MM.1S (cell line): Measurements from ENCODE around the gene TAF1B.

Experiments used
- DNase-seq: peaks from one replicate; pipeline ENCODE4 v3.0.0-alpha.2; 2015
- H2AFZ ChIP-seq: fragments of 300-600 bp; sonication (generic); 2 replicates; pipeline ENCODE4 v1.6.0; 2016; ENCODE audit warnings: antibody characterized with exemption, low read length
- H3F3A ChIP-seq: fragments of 300-600 bp; sonication (generic); 2 replicates; pipeline ENCODE4 v1.6.1; 2016; ENCODE audit warnings: mild to moderate bottlenecking, antibody characterized with exemption, low read length, moderate library complexity, mixed read lengths; ENCODE audit not compliant: insufficient read depth
- H3K27ac ChIP-seq: fragments of 300-600 bp; sonication (generic); 2 replicates; pipeline ENCODE4 v1.5.1; 2016; ENCODE audit warnings: mild to moderate bottlenecking, low read length
- H3K27me3 ChIP-seq: fragments of 300-600 bp; sonication (generic); replicated peaks from 2 replicates; pipeline ENCODE4 v1.6.0; 2016; ENCODE audit warnings: low read length; ENCODE audit not compliant: insufficient read depth
- H3K36me3 ChIP-seq: fragments of 300-600 bp; sonication (generic); replicated peaks from 2 replicates; pipeline ENCODE4 v1.6.1; 2016; ENCODE audit warnings: mild to moderate bottlenecking, low read length, mixed read lengths; ENCODE audit not compliant: insufficient read depth
- H3K4me1 ChIP-seq: fragments of 300-600 bp; sonication (generic); 2 replicates; pipeline ENCODE4 v1.6.1; 2016; ENCODE audit warnings: low read length, mixed read lengths
- H3K4me2 ChIP-seq: fragments of 300-600 bp; sonication (generic); 2 replicates; pipeline ENCODE4 v1.6.0; 2016; ENCODE audit warnings: low read depth, low read length
- H3K4me3 ChIP-seq: fragments of 300-600 bp; sonication (generic); 2 replicates; pipeline ENCODE4 v1.5.1; 2016; ENCODE audit warnings: low read length, mixed read lengths
- H3K79me2 ChIP-seq: fragments of 300-600 bp; sonication (generic); 2 replicates; pipeline ENCODE4 v1.6.1; 2016; ENCODE audit warnings: mixed run types, low read length, mixed read lengths
- H3K9ac ChIP-seq: fragments of 300-600 bp; sonication (generic); 2 replicates; pipeline ENCODE4 v1.6.1; 2016; ENCODE audit warnings: low read length, mixed read lengths
- H3K9me2 ChIP-seq: fragments of 300-600 bp; sonication (generic); replicated peaks from 2 replicates; pipeline ENCODE4 v1.6.1; 2016; ENCODE audit warnings: mild to moderate bottlenecking, low read length, mixed read lengths; ENCODE audit not compliant: insufficient read depth
- H3K9me3 ChIP-seq: fragments of 300-600 bp; sonication (generic); replicated peaks from 2 replicates; pipeline ENCODE4 v1.6.1; 2016; ENCODE audit warnings: mild to moderate bottlenecking, low read length, mixed read lengths; ENCODE audit not compliant: insufficient read depth
- H4K20me1 ChIP-seq: fragments of 300-600 bp; sonication (generic); 2 replicates; pipeline ENCODE4 v1.6.1; 2016; ENCODE audit warnings: mild to moderate bottlenecking, low read length, moderate library complexity, mixed read lengths; ENCODE audit not compliant: insufficient read depth
- CTCF ChIP-seq: fragments of 300-600 bp; sonication (generic); IDR thresholded peaks from 2 replicates; pipeline ENCODE4 v1.5.1; 2016; ENCODE audit warnings: antibody characterized with exemption, low read length, mixed read lengths
- EZH2 ChIP-seq: fragments of 300-600 bp; sonication (generic); optimal IDR thresholded peaks from 2 replicates; pipeline ENCODE3; 2017; ENCODE audit warnings: low read depth, mild to moderate bottlenecking, antibody characterized with exemption, low read length, mixed read lengths
- EZH2phosphoT487 ChIP-seq: fragments of 300-600 bp; sonication (generic); IDR thresholded peaks from 2 replicates; pipeline ENCODE4 v1.6.1; 2018; ENCODE audit warnings: antibody characterized with exemption, low read length

Gene TAF1B

GRCh38 chr2:9982891-9983290, 139.6 kb downstream of the TAF1B start:
- Histone ChIP-seq H3K79me2 (no peaks in the 10 kb centered on the region), H3K36me3 (no peaks in the 10 kb centered on the region), H3F3A (no peaks in the 10 kb centered on the region), H4K20me1 (no peaks in the 10 kb centered on the region), H3K4me1 (no peaks in the 10 kb centered on the region), H3K9ac (no peak overlapping the region), H3K4me3 (no peak overlapping the region), H3K27me3 (no peaks in the 10 kb centered on the region), H3K4me2 (no peak overlapping the region), H3K27ac (no peak overlapping the region), H3K9me2 (no peaks in the 10 kb centered on the region), H3K9me3 (no peaks in the 10 kb centered on the region), H2AFZ (no peak overlapping the region)
- TF ChIP-seq CTCF, result no peak
- TF ChIP-seq EZH2, result no peak
- TF ChIP-seq EZH2phosphoT487, result no peak
- DNase-seq, result no peak

GRCh38 chr2:9983401-9984216, 140.3 kb downstream of the TAF1B start:
- H3K79me2 ChIP-seq, result no peaks in the 10 kb centered on the region
- no peak for TF ChIP-seq CTCF
- TF ChIP-seq EZH2phosphoT487, result no peak
- no peak for TF ChIP-seq EZH2
- no peaks in the 10 kb centered on the region for H3F3A ChIP-seq
- H4K20me1 ChIP-seq, result no peaks in the 10 kb centered on the region
- H3K27me3 ChIP-seq, result no peaks in the 10 kb centered on the region
- H3K36me3 ChIP-seq, result no peaks in the 10 kb centered on the region
- H3K4me2 ChIP-seq, result no peak overlapping the region
- H3K9me3 ChIP-seq, result no peaks in the 10 kb centered on the region
- H2AFZ ChIP-seq, result no peak overlapping the region
- no peak overlapping the region for H3K27ac ChIP-seq
- H3K4me3 ChIP-seq, result no peak overlapping the region
- H3K4me1 ChIP-seq, result no peaks in the 10 kb centered on the region
- no peak overlapping the region for H3K9ac ChIP-seq
- H3K9me2 ChIP-seq, result no peaks in the 10 kb centered on the region
- no peak for DNase-seq
